Heart left ventricle (tissue), 13 donors: Measurements from ENCODE around the gene BCAS4.

ENCODE experiments used
- POLR2A ChIP-seq, 2 donors: fragments of 450-650 bp; IDR thresholded peaks; one replicate each; pipeline ENCODE4 v1.6.1; 2017; ENCODE audit warnings: antibody characterized with exemption in 2 of 2, mild to moderate bottlenecking in 2 of 2, moderate library complexity in 2 of 2
- TF ChIP-seq, protein P1 (sequence below), 12 donors: fragments of 200-600 bp; sonication (generic) in 4 of 12; IDR thresholded peaks; one replicate each; pipeline versions ENCODE4 v1.5.0 to v1.8.0; 2018 to 2022; ENCODE audit warnings: antibody characterized with exemption in 12 of 12, mild to moderate bottlenecking in 5 of 12
- donor health status: ischemic (EF 13 %, LVEDD 7.1; RV severe dilation, severe dysfunction).
- donor health status: DM: no; HTN: yes; CAD: no.
- donor health status: DM: no; HTN: no; CAD: no.
- donor health status: ischemic (EF 25% LVEDD 6.9; RV normal size, moderate dysfunction).
- donor health status: ischemic (EF 25% LVEDD 5.7; RV mildly dilated, moderate dysfunction).
- donor health status: ischemic (EF 35%, LVEDD 5.7; RV mildly dilated, moderate dysfunction).
- donor health status: nonischemic (EF 11% LVEDD 7.7; RV severe dilation, severe dysfunction).
- donor health status: DM: yes; HTN: yes; CAD: no.
- donor health status: PGD.
- donor health status: ischemic (EF 29% LVEDD 5.4; RV normal size, mild dysfunction).
- donor health status: nonischemic (EF 23%, LVEDD 6.1; RV moderate dilation, normal function).

DNA sequence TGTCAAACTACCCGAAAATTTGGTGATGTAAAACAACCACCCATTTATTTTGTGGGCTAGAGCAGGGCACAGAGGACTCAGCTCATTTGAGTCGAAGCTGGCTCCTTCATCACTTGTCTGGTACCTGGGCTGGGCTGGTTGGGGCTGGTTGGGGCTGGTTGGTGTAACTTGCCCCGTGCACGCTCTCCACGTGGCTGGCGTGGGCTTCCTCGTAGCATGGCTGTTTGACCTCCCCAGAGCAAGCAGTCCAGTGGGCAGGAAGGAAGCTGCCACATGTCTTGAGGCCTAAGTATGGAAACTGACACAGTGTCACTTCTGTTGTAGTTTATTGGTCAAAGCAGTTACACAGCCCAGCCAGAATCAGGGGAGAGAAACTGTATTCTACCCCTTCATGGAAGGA lies 27.1 kb downstream of the BCAS4 start:
- TF ChIP-seq, protein P1, sequence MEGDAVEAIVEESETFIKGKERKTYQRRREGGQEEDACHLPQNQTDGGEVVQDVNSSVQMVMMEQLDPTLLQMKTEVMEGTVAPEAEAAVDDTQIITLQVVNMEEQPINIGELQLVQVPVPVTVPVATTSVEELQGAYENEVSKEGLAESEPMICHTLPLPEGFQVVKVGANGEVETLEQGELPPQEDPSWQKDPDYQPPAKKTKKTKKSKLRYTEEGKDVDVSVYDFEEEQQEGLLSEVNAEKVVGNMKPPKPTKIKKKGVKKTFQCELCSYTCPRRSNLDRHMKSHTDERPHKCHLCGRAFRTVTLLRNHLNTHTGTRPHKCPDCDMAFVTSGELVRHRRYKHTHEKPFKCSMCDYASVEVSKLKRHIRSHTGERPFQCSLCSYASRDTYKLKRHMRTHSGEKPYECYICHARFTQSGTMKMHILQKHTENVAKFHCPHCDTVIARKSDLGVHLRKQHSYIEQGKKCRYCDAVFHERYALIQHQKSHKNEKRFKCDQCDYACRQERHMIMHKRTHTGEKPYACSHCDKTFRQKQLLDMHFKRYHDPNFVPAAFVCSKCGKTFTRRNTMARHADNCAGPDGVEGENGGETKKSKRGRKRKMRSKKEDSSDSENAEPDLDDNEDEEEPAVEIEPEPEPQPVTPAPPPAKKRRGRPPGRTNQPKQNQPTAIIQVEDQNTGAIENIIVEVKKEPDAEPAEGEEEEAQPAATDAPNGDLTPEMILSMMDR (IDR thresholded peaks at IDR 0.05): no peak
- no peak for TF ChIP-seq POLR2A (IDR thresholded peaks at IDR 0.05)
